ENCODE measurements around the gene VAV3.

VAV3 gene

GRCh38 chr1:107972391-107973180, 7.6 kb upstream of the VAV3 start:
- no peak for DNase-seq

GRCh38 chr1:107966550-107966949, 1.6 kb upstream of the VAV3 start:
- no peak for DNase-seq

- DNase-seq, result no peak
Measured at GRCh38 chr1:107964336-107965109, 457 bp downstream of the VAV3 start.

GRCh38 chr1:107963601-107964335, 1.2 kb downstream of the VAV3 start:
- no peak for DNase-seq

GRCh38 chr1:107963008-107963407, 2.0 kb downstream of the VAV3 start:
- DNase-seq, result no peak

GRCh38 chr1:107954719-107955415, 10.1 kb downstream of the VAV3 start:
- DNase-seq, result no peak

DNA sequence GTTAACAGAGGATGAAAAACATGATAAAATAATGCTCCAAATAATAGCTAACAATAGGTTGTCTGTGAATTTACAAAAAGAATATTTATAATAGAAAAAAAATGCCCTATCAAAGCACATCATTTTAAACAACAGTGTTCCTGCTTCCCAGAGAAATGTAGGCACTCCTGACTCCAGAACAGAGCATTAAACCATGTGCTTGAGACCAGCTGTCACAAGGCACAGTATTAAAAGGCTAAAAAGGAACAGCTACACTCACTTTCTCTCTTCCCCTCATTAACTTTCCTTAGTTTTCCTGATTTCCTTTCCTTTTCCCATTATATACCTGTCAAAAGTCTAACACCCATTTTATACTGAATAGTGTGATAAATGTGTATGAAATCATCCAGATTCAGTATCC, 10.9 kb downstream of the VAV3 start:
- no peak for DNase-seq

DNA sequence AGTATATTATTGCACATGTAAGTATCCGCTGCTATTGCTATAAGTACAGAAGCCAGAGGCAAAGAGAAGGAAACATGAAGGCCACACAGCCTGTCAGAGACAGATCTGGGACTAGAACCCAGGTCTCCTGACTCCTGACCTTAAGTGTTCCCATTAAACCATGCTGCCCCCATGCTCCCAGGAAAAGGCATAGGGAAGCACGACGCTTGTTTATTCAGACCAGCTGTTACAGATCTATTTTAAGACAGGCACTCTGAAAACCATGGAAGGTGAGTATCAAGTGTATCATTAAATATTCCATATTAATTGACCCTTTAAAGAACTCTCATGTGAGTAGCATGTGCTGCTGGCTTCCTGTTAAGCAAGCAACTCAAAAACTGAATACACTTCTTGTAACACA, 11.4 kb downstream of the VAV3 start:
- no peak for DNase-seq

DNA sequence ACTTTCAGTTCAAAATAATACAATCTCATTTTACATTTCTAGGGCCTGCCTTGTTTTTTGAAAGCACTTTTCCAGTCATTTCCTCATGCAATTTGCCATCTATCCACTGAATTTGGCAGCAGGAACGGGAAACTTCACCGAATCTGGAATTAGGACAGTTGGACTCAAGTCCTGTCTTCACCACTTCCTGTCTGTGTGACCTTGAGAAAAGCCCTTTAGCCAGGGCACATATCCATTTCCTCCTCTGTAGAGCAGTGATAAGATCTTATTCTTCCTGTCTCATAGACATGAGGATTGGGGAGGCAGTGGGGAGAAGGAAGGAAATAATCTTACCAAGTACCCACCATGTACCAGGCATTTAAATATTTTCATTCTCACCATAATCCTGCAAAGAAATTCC, 12.0 kb downstream of the VAV3 start:
- no peak for DNase-seq

DNA sequence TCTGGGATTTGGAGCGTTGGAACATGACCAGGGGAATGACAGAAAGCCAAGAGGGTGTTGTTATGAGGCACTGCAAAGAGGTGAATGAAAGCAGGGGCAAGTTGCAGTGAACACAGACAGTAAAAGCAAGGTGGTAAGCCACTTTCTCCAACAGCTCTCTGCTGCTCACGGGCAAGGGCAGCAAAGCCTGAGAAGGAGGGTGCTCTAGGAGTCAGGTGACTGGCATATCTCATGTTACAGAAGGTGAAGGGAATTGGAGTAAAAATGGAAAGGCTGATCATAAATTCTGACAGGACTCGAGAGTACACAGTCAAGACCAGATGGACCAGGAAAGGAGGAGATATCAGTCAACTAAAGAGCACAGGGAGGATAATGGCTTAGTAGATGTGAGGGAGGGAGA, 14.5 kb downstream of the VAV3 start:
- DNase-seq, result no peak

GRCh38 chr1:107949467-107950253, 15.3 kb downstream of the VAV3 start:
- DNase-seq, result no peak

GRCh38 chr1:107946794-107947193, 18.2 kb downstream of the VAV3 start:
- no peak for DNase-seq

DNA sequence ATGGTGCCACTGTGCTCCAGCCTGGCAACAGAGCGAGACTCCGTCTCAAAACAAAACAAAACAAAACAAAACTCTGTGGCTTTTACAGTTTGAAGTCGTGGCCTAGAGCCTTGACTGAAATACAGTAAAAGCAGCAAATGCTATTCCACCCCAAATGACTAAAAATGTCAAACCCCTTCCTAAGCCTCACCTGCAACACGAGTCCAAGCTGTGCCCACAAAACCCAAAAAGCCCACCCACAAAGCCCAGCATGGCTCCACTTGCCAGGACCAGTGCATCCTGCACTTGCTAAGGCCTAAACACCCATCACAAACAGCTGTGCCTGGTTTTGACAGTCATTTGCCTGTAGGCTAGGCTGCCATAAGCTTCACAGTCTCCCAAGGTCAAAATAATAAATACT, 21.3 kb downstream of the VAV3 start:
- no peak for DNase-seq

DNA sequence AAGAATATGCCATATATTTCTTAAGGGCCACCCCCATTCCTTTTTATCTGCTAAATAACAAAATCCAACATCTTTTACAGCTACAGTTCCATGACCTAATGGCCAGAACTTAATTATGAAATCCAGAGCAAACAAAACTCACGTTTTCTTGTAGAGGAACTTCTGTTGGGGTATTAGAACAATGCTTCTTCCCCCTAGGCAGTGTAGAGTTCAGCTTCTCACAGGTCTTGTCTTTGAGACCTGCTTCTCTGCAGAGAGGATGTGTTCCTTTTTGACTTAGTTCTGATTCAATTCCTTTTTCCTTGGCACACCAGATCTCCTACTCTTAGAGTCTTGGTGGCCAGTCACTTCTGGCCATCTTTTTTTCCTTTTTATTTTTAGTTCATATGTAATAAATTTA, 22.2 kb downstream of the VAV3 start:
- no peak for DNase-seq

DNA sequence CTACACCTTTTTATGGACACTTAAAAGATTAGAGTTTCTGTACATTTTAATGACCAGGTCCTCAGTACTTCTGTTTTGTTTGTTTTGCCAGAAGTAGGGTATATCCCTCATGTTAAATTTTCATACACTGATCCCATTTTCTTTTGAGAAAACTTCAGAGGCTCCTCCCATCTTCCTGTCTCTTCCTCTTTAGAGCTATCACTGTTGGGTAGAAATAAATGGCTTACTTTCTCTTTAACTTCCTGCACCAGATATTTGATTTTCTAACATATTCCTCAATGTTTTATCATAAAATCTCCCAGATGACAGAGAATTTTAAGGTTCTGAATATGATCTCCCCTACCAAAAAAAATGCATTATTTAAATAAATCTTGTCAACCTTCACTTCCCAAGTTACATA, 23.4 kb downstream of the VAV3 start:
- no peak for DNase-seq

GRCh38 chr1:107941123-107941522, 23.9 kb downstream of the VAV3 start:
- no peak for DNase-seq

- DNase-seq, result no peak
Measured at GRCh38 chr1:107940701-107941100, 24.3 kb downstream of the VAV3 start.

DNA sequence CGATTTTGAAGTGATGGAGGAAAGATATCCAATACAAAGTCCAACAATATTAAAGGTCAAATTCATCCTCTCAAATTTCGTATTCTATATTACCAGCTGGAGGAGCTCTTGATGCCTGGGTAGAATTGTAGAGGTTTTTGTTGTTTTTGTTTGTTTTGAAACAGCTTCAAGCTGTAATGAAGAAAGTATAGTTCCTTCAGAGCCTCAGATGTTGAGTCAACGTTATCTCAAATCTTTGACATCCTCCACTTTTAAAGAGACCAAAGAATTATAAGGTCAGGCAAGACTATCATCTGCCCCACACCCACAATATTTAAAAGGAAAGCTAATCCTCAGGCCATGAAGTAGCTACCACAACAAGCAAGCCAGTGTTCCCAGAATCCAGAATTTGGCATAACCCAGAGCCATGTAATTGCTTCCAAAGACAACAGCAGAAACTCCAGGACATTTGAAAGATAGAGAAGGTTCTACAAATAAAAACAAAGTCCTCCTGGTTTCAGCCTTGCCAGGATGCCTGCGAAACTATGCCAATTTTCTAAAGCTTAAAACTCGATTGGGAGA, 24.9 kb downstream of the VAV3 start:
- no peak for DNase-seq

DNA sequence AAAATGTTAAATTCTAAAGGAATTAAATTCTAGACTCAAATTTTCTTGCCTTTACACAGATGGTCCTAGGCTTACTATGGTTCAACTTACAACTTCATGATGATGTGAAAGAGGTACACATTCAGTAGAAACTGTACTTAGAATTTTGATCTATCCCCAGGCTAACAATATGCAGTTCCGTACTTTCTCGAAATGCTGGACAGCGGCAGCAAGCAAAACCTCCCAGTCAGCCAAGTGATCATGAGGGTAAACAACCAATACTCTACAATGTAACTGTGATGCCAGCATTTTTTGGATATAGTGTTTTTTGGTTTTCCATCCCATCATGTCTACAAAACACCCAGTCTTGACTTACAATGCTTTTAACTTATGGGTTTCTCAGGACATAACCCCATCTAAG, 25.7 kb downstream of the VAV3 start:
- DNase-seq, result no peak

GRCh38 chr1:107936498-107937481, 28.2 kb downstream of the VAV3 start:
- no peak for DNase-seq

Measured in activated gamma-delta T cell (primary cell).